Nephron (organoid): Measurements from ENCODE around the gene ZNF749.

Experiments
- H3K27ac Mint-ChIP-seq, 3 experiments: 2 replicates each; pipeline ENCODE4 v1.8.0; 2020; ENCODE audit warnings: mixed read lengths in 3 of 3, mild to moderate bottlenecking in 2 of 3, moderate library complexity in 1 of 3
- H3K27me3 Mint-ChIP-seq: 2 replicates; pipeline ENCODE4 v1.8.0; 2021; ENCODE audit warnings: low read depth, mild to moderate bottlenecking, moderate library complexity, mixed read lengths
- H3K36me3 Mint-ChIP-seq: 2 replicates; pipeline ENCODE4 v1.8.0; 2020; ENCODE audit warnings: low read depth, mixed read lengths
- H3K4me1 Mint-ChIP-seq: 2 replicates; pipeline ENCODE4 v1.8.0; 2020; ENCODE audit warnings: mixed read lengths
- H3K4me3 Mint-ChIP-seq, 3 experiments: 2 replicates each; pipeline ENCODE4 v1.8.0; 2020; ENCODE audit warnings: mild to moderate bottlenecking in 3 of 3, mixed read lengths in 3 of 3, moderate library complexity in 2 of 3
- H3K9me3 Mint-ChIP-seq: 2 replicates; pipeline ENCODE4 v1.8.0; 2020; ENCODE audit warnings: mixed read lengths
- CTCF ChIP-seq, 3 experiments: fragments of 200-600 bp; sonication (generic); IDR thresholded peaks; one replicate each; pipeline ENCODE4 v1.5.0; 2021; ENCODE audit warnings: antibody characterized with exemption in 3 of 3; ENCODE audit not compliant: unreplicated experiment in 3 of 3

The ZNF749 gene

GRCh38 chr19:57443121-57443696 is 8.1 kb downstream of the ZNF749 start:
- Mint-ChIP-seq H3K4me1 (no peaks in the 10 kb centered on the region), H3K36me3 (peaks cover 91% of the 10 kb centered on the region), H3K27me3 (no peaks in the 10 kb centered on the region), H3K4me3 (no peak overlapping the region), H3K9me3 (peaks cover 77% of the 10 kb centered on the region), H3K27ac (no peak overlapping the region)
- no peak for TF ChIP-seq CTCF (IDR thresholded peaks at IDR 0.05; ENCODE audit: unreplicated experiment in 3 of 3)

- no peak overlapping the region for H3K27ac Mint-ChIP-seq
- peaks cover 83% of the 10 kb centered on the region for H3K36me3 Mint-ChIP-seq
- H3K27me3 Mint-ChIP-seq: no peaks in the 10 kb centered on the region
- no peak for TF ChIP-seq CTCF (IDR thresholded peaks at IDR 0.05; ENCODE audit: unreplicated experiment in 3 of 3)
- H3K4me3 Mint-ChIP-seq: no peak overlapping the region
- peaks cover 68% of the 10 kb centered on the region for H3K9me3 Mint-ChIP-seq
- no peaks in the 10 kb centered on the region for H3K4me1 Mint-ChIP-seq
Measured at GRCh38 chr19:57452307-57452706, 17.2 kb downstream of the ZNF749 start.

- TF ChIP-seq CTCF (IDR thresholded peaks at IDR 0.05; ENCODE audit: unreplicated experiment in 3 of 3): no peak
- Mint-ChIP-seq H3K27me3 (no peaks in the 10 kb centered on the region), H3K9me3 (peaks cover 76% of the 10 kb centered on the region), H3K4me3 (no peak overlapping the region), H3K4me1 (no peaks in the 10 kb centered on the region), H3K27ac (no peak overlapping the region), H3K36me3 (peaks cover 85% of the 10 kb centered on the region)
Measured at GRCh38 chr19:57465680-57466381, 30.7 kb downstream of the ZNF749 start.

- TF ChIP-seq CTCF (IDR thresholded peaks at IDR 0.05; ENCODE audit: unreplicated experiment in 3 of 3): no peak
- Mint-ChIP-seq H3K27ac (no peak overlapping the region), H3K4me3 (no peak overlapping the region), H3K36me3 (peaks cover 85% of the 10 kb centered on the region), H3K4me1 (no peaks in the 10 kb centered on the region), H3K9me3 (peaks cover 76% of the 10 kb centered on the region), H3K27me3 (no peaks in the 10 kb centered on the region)
Measured at GRCh38 chr19:57466489-57466888, 31.4 kb downstream of the ZNF749 start.

GRCh38 chr19:57473646-57474045 is 38.5 kb downstream of the ZNF749 start:
- Mint-ChIP-seq H3K27me3 (peaks cover 6% of the 10 kb centered on the region), H3K27ac (no peak overlapping the region), H3K9me3 (peaks cover 95% of the 10 kb centered on the region), H3K4me3 (no peak overlapping the region), H3K36me3 (peaks cover 96% of the 10 kb centered on the region), H3K4me1 (peaks cover 6% of the 10 kb centered on the region)
- no peak for TF ChIP-seq CTCF (IDR thresholded peaks at IDR 0.05; ENCODE audit: unreplicated experiment in 3 of 3)
